22Rv1 (cell line): ENCODE measurements around the gene CLIP2.

Experiments used
- H3K27ac ChIP-seq: fragments of 450-650 bp; 2 replicates; pipeline ENCODE4 v1.5.1; 2017
- CTCF ChIP-seq: fragments of 450-650 bp; IDR thresholded peaks from 2 replicates; pipeline ENCODE4 v1.5.1; 2017; ENCODE audit warnings: mild to moderate bottlenecking
- ZFX ChIP-seq: fragments of 450-650 bp; IDR thresholded peaks from 2 replicates; pipeline ENCODE4 v1.6.1; 2017; ENCODE audit warnings: antibody characterized with exemption, borderline replicate concordance

The CLIP2 gene

DNA sequence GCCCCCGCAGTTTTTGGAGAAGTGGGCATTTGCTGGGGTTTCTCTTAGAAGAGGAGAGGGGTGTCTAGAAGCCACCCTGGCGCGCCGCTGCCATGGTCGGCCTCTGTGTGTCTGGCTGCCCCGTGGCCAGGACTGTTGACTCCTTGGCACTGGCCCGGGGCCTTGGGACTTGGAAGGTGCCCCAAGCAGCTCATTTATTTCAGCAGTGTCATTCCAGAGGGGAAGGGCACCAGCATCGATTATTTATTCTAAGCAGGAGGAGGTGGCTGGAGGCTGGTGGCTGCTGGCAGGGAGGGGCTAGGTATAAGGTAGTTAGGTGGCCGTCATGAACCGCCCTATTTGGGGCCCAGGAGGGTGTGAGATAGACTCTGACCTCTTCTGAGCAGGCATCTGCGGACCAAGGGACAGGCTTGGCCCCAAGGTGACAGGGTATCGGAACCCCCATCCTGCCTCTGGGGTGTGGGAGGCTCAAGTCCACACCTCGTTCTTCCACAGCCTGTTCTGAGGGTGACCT, 166.1 kb downstream of the CLIP2 start:
- TF ChIP-seq ZFX (no peak), CTCF (no peak)
- H3K27ac ChIP-seq, result peak overlapping the region; percentile 66
